GM21390 (cell line): ENCODE measurements around the gene CEP131.

Source experiments
- ATAC-seq: cut with Tn5 transposase; IDR thresholded peaks from one replicate; pipeline ENCODE4 v1.9.1; 2021; ENCODE audit not compliant: unreplicated experiment

CEP131 gene

GRCh38 chr17:81222906-81223761, at the start of gene CEP131:
CEP131 (minus strand) TSS chr17:81222965; CDS start chr17:81220056, 2,909 bp downstream.
- peak; percentile 89 for ATAC-seq

- no peak for ATAC-seq
Measured at GRCh38 chr17:81271226-81271625, 48.5 kb upstream of the CEP131 start.

DNA sequence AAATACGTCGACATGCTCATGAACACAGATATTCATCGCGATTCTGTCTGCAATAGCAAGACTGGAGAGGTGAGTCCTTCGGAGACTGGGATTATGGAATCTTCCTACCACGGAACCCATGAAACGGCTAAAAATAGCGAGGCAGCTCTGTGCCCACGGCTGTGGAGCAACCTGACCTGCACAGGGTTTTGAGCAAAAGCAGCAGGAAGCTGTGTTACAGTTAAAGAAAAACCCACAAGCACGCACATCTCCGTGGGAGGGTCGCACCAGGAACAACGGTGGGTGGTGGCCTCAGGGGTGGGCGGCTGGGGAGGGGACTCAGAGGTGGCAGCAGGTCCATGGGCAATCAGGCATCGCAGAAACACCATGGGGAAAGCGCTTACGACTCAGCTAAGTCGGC, 47.5 kb upstream of the CEP131 start:
- no peak for ATAC-seq

- ATAC-seq = no peak
Measured at GRCh38 chr17:81267390-81268067, 44.8 kb upstream of the CEP131 start.

DNA sequence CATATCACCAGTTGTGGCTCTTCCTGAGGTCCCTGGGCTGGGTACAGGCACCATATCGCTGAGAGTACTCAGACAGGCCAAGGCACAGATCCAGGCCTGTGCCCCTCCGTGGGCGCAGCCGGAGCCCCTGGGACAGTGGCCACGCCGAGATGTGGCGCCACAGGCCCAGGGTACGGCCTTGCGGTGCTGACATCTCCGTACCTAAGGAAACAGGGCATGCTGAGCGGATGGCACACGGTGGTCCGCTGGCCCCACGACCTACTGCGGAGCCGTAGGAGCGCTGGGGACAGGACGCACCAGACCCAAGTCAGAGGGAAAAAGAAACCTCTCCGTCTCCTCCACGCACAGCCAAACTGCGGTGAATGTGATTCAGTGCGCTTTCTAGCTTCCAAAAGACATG, 42.8 kb upstream of the CEP131 start:
- ATAC-seq = no peak

DNA sequence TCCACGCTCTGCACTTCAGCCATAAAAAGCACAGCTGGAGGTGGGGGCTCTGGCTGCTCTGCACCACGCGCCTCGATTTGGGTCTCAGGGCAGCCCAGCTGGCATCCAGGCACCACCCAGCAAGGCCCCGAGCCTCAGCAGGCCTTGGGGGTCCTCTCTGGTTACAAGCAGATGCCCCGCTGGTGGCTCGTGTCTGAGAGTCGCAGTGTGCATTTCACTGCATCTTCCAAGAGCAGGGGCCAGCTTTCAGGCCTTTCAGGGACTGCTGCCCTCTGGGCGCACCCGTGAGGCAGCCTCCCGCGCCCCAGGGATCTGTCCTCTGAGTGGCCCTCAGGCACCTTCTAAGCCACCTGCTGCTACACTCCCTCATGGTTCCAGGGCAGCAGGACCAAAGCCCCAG, 41.9 kb upstream of the CEP131 start:
- no peak for ATAC-seq

DNA sequence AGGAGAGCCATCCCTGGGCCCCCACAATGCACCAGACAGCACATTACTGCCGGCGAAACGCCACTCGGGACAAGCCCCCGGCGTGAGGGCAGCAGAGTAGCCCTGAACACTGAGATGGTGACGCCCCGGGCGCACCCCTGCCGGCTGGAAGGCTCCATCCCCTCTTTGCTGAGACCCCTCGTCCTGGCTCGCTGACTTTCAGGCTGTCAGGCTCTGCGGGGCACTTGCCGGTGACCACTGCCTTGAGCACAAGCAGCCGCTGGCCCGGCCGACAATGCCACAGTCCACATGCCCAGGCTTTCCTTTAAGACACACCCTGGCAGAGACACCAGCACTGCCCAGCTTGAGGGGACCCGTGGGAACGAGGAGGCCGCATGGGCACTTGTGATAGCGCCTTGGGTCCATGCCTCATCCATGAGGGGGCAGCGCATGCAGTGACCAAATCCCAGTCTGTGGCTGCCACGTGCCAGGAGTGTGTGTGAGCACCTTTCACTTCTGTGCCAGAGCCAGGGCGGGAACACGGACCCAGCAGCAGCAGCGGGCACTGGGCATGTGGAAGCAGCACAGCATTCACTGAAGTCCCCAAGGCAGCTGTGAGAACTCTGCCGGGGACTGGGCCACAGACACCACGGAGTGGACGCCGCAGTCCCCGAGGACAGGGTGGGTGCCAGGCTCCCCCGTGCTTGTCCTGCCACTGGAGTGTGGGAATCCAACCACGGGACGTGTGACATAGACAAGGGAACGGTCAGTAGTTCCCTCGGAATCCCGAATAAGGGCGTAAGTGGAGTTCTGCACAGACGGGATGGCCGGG, 40.8 kb upstream of the CEP131 start:
- no peak for ATAC-seq

GRCh38 chr17:81261582-81262336, 39.0 kb upstream of the CEP131 start:
- no peak for ATAC-seq

DNA sequence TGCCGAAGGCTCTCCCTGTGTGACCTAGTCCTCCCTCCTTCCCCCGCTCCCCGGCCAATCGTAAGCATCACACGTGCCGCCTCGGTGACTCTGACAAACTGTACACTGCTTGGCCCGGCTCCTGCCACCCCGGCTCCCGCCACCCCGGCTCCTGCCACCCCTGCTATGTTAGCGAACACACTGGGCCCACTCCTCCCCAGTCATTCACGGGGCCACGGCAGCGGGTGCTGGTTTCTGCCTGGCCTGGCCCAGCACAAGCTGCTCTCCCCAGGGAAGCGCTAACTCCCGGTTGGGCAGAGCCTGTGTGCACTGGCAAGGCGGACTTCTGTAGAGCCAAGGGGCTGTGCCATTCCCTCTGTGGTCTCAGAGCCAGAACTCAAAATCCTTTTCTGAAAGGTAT, 38.3 kb upstream of the CEP131 start:
- ATAC-seq = no peak

DNA sequence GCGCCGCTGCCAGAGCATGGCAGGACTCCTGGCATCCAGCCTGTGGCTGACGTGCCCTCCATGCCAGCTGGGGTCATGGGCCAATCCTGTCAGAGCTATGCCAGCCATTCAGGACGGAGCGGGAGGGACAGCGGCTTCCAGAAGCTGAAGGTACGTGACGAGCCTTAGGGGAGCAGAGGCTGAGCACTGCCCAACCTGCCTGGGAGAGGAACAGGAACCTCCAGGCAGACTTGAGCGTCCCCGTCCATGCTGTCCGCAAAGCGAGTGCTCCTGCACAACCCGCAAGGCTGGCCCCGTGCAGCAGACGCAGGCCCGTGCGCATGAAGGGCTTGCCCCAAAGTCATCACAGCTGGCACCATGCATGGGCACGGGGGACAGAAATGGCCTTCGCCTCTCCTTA, 37.9 kb upstream of the CEP131 start:
- no peak for ATAC-seq

- no peak for ATAC-seq
Measured at GRCh38 chr17:81260171-81260570, 37.4 kb upstream of the CEP131 start.

GRCh38 chr17:81259058-81259605, 36.4 kb upstream of the CEP131 start:
- no peak for ATAC-seq

DNA sequence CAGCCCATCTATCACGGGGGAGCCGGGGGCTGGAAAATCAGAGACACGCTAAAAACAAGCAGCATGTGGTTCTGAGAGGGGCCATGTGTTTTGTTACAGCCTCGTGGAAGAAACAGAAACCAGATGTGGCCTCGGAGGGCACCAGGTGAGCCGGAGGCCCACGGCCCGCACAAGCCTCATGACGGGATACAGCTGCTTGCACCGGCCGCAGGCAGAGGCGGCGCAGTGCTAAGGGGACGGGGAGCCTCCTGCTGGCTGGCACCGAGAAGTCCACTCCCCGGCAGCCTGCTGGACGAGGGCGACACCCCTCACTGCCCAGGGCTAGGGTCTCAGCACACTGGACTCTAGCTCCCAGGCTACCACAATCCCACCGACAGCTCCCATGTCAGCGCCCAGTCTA, 35.5 kb upstream of the CEP131 start:
- ATAC-seq = no peak

- ATAC-seq = no peak
Measured at GRCh38 chr17:81257533-81257932, 34.8 kb upstream of the CEP131 start.

- no peak for ATAC-seq
Measured at GRCh38 chr17:81256616-81257015, 33.9 kb upstream of the CEP131 start.

DNA sequence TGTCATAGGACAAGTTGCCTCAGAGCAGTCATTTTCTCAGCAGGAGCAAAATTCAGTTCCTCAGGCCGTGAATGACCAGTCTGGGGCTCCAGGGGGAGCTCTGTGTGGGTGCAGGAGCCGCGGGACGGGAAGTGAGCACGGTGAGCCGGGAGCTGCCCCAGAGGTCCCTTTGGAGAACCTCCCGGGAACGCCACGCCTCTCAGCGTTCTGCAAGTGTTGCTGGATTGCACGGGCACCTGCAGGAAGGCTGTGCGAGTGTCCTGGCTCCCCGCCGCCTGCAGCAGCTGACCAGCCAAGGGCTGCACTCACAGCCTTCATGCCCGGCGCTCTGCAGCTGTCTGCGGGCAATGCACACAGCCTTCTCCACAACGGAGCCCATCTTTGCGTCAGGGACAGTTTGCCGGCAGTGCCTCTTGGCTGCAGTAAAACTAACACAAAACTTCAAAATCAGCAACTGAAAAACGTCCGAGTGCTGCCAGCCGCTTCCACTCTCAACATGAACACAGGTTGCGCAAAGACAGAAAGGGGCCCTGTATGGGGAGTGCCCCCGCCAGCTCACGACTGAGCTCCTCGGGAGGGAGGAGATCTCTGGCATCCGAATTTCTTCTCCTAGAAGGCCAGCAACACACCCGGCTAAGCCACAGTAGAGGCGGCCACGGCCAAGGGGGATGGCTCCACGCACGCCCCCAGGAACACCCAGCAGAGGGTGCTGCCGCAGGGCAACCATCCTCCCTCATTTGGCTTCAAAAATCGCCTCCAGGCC, 32.4 kb upstream of the CEP131 start:
- no peak for ATAC-seq

- no peak for ATAC-seq
Measured at GRCh38 chr17:81253358-81254131, 30.8 kb upstream of the CEP131 start.

DNA sequence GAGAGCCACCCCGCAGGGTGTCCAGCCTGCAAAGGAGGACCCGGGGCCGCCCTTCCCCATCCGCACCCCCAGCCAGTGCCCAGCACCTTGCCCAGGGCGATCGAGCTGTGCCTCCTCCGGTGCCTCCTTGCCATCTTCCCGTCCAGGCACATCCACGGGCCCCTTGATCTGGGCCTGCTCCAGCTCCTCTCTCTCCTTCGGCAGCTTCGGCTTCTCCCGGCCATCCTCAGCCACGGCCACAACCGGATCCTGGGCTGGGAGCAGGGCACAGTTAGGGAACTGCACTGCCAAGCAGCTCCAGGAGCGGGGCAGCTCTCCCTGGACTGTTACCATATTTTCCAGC, 30.2 kb upstream of the CEP131 start:
- no peak for ATAC-seq

GRCh38 chr17:81252326-81252986, 29.7 kb upstream of the CEP131 start:
- ATAC-seq = no peak
